Effector CD4-positive, alpha-beta T cell (primary cell): ENCODE measurements around the gene ZNF366.

Experiments
- DNase-seq: peaks from one replicate; pipeline ENCODE4 v3.0.0-alpha.2; 2020

Gene ZNF366

GRCh38 chr5:72400950-72401349, 106.3 kb downstream of the ZNF366 start:
- DNase-seq = no peak

- DNase-seq = no peak
Measured at GRCh38 chr5:72397836-72398235, 109.4 kb downstream of the ZNF366 start.

GRCh38 chr5:72394688-72395087, 112.5 kb downstream of the ZNF366 start:
- DNase-seq = no peak

- DNase-seq = no peak
Measured at GRCh38 chr5:72393052-72393451, 114.2 kb downstream of the ZNF366 start.
